ENCODE data around the gene PMEPA1.

PMEPA1 gene

GRCh38 chr20:57615445-57615811 is 94.4 kb downstream of the PMEPA1 start:
- in situ Hi-C loops (cut with MboI; ENCODE audit: low sequenced_read_pairs, unreplicated experiment) = loop anchor here (25.0 kb wide), 1 partner anchor 572 kb away; no protein-coding TSS in a partner anchor
- TF ChIP-seq CTCF (IDR thresholded peaks at IDR 0.05; ENCODE audit: borderline replicate concordance, control extremely low read depth, extremely low read depth, insufficient read depth, missing control alignments) = no peak

GRCh38 chr20:57614490-57615444 is 95.0 kb downstream of the PMEPA1 start:
- in situ Hi-C loops (cut with MboI; ENCODE audit: low sequenced_read_pairs, unreplicated experiment) = loop anchor here (25.0 kb wide), 1 partner anchor 573 kb away; no protein-coding TSS in a partner anchor

More at GRCh38 chr20:57615445-57615811, 94.4 kb downstream of the PMEPA1 start:
- no peak for DNase-seq (ENCODE audit: low spot score)

GRCh38 chr20:57613481-57613921 is 96.3 kb downstream of the PMEPA1 start:
- in situ Hi-C loops (cut with MboI; ENCODE audit: low sequenced_read_pairs, unreplicated experiment) = loop anchor here (25.0 kb wide), 1 partner anchor 574 kb away; no protein-coding TSS in a partner anchor
- no peak for TF ChIP-seq CTCF (IDR thresholded peaks at IDR 0.05; ENCODE audit: borderline replicate concordance, control extremely low read depth, extremely low read depth, insufficient read depth, missing control alignments)
- DNase-seq (ENCODE audit: low spot score) = no peak

More at GRCh38 chr20:57614490-57615444, 95.0 kb downstream of the PMEPA1 start:
- DNase-seq (ENCODE audit: low spot score) = no peak
- TF ChIP-seq CTCF (IDR thresholded peaks at IDR 0.05; ENCODE audit: borderline replicate concordance, control extremely low read depth, extremely low read depth, insufficient read depth, missing control alignments) = no peak

GRCh38 chr20:57612916-57613315 is 96.9 kb downstream of the PMEPA1 start:
- in situ Hi-C loops (cut with MboI; ENCODE audit: low sequenced_read_pairs, unreplicated experiment) = loop anchor here (25.0 kb wide), 1 partner anchor 574 kb away; no protein-coding TSS in a partner anchor
- TF ChIP-seq CTCF (IDR thresholded peaks at IDR 0.05; ENCODE audit: borderline replicate concordance, control extremely low read depth, extremely low read depth, insufficient read depth, missing control alignments) = no peak

GRCh38 chr20:57612436-57612835 is 97.4 kb downstream of the PMEPA1 start:
- in situ Hi-C loops (cut with MboI; ENCODE audit: low sequenced_read_pairs, unreplicated experiment) = loop anchor here (25.0 kb wide), 1 partner anchor 575 kb away; no protein-coding TSS in a partner anchor
- TF ChIP-seq CTCF (IDR thresholded peaks at IDR 0.05; ENCODE audit: borderline replicate concordance, control extremely low read depth, extremely low read depth, insufficient read depth, missing control alignments) = no peak
- DNase-seq (ENCODE audit: low spot score) = no peak

More at GRCh38 chr20:57612916-57613315, 96.9 kb downstream of the PMEPA1 start:
- DNase-seq (ENCODE audit: low spot score) = no peak

GRCh38 chr20:57611586-57612311 is 98.1 kb downstream of the PMEPA1 start:
- in situ Hi-C loops (cut with MboI; ENCODE audit: low sequenced_read_pairs, unreplicated experiment) = loop anchor here (25.0 kb wide), 1 partner anchor 576 kb away; no protein-coding TSS in a partner anchor
- TF ChIP-seq CTCF (IDR thresholded peaks at IDR 0.05; ENCODE audit: borderline replicate concordance, control extremely low read depth, extremely low read depth, insufficient read depth, missing control alignments) = no peak
- DNase-seq (ENCODE audit: low spot score) = no peak

Data from GM13976 (cell line).